Panc1 (cell line): ENCODE measurements around the gene NINL.

Experiments
- TF ChIP-seq, protein P1 (sequence below): fragments of 450-650 bp; IDR thresholded peaks from 2 replicates; pipeline ENCODE4 v1.5.1; 2017; ENCODE audit warnings: mild to moderate bottlenecking
- TF ChIP-seq, protein P2 (sequence below), 2 experiments: IDR thresholded peaks; 2 replicates each; pipeline ENCODE4 v1.6.1; 2011 to 2012; ENCODE audit warnings: low read depth in 2 of 2, control low read depth in 1 of 2, low read length in 1 of 2, mild to moderate bottlenecking in 1 of 2, moderate library complexity in 1 of 2; ENCODE audit not compliant: insufficient read depth in 1 of 2

DNA sequence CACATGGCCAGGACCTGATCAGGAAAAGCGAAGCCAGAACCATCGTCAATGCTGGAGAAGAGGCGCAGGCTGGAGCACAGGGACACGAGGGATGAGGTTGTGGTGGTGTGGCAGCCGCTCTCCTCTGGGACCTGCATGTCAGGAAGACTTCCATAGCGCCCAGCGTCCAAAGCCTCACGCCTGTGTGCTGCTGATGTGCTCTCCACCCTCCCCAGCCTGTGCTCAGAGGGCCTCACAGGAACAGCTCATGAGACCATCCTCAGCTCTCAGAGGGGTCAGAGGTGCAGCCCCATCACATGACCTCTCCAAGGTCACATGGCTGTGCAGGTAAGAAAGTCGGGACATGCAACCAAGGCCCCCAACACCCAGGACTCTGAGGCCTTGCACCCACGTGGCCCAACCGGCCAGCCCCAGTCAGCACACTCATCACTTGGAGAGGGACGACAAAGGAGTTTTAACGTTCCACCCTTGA lies 84.4 kb downstream of the NINL start:
- TF ChIP-seq, protein P1, sequence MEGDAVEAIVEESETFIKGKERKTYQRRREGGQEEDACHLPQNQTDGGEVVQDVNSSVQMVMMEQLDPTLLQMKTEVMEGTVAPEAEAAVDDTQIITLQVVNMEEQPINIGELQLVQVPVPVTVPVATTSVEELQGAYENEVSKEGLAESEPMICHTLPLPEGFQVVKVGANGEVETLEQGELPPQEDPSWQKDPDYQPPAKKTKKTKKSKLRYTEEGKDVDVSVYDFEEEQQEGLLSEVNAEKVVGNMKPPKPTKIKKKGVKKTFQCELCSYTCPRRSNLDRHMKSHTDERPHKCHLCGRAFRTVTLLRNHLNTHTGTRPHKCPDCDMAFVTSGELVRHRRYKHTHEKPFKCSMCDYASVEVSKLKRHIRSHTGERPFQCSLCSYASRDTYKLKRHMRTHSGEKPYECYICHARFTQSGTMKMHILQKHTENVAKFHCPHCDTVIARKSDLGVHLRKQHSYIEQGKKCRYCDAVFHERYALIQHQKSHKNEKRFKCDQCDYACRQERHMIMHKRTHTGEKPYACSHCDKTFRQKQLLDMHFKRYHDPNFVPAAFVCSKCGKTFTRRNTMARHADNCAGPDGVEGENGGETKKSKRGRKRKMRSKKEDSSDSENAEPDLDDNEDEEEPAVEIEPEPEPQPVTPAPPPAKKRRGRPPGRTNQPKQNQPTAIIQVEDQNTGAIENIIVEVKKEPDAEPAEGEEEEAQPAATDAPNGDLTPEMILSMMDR: no peak
- TF ChIP-seq, protein P2, sequence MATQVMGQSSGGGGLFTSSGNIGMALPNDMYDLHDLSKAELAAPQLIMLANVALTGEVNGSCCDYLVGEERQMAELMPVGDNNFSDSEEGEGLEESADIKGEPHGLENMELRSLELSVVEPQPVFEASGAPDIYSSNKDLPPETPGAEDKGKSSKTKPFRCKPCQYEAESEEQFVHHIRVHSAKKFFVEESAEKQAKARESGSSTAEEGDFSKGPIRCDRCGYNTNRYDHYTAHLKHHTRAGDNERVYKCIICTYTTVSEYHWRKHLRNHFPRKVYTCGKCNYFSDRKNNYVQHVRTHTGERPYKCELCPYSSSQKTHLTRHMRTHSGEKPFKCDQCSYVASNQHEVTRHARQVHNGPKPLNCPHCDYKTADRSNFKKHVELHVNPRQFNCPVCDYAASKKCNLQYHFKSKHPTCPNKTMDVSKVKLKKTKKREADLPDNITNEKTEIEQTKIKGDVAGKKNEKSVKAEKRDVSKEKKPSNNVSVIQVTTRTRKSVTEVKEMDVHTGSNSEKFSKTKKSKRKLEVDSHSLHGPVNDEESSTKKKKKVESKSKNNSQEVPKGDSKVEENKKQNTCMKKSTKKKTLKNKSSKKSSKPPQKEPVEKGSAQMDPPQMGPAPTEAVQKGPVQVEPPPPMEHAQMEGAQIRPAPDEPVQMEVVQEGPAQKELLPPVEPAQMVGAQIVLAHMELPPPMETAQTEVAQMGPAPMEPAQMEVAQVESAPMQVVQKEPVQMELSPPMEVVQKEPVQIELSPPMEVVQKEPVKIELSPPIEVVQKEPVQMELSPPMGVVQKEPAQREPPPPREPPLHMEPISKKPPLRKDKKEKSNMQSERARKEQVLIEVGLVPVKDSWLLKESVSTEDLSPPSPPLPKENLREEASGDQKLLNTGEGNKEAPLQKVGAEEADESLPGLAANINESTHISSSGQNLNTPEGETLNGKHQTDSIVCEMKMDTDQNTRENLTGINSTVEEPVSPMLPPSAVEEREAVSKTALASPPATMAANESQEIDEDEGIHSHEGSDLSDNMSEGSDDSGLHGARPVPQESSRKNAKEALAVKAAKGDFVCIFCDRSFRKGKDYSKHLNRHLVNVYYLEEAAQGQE (IDR thresholded peaks at IDR 0.05; ENCODE audit: insufficient read depth in 1 of 2, low read depth in 2 of 2, low read length in 1 of 2): no peak
